NCI-H1105 treated with DMSO at 0.1 percent for 48 hours (cell line): ENCODE results near the gene ZG16B.

ENCODE experiments used
- DNase-seq: peaks from one replicate; lab custom pipeline; 2025; lab: John Stamatoyannopoulos, UW

Gene ZG16B

DNA sequence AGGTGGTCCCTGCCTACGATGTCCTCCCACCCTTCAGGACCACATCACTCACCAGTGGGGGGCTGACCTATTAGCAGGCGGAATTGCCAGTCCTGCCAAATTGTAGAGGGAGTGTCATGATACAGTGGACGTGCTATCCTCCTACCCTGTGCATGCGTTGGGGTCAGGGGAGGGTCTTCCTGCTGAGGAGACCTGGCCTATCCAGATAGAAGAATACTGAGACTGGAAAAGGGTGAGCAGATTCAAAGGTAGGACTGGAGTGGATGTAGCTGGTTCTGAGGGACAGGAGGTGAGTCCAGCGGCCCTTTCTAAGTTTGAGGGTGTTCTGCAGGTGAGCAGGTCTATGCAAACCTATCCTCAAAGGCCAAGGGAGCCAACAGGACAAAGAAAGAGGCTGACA, 23.8 kb upstream of the ZG16B start:
- no peak for DNase-seq

DNA sequence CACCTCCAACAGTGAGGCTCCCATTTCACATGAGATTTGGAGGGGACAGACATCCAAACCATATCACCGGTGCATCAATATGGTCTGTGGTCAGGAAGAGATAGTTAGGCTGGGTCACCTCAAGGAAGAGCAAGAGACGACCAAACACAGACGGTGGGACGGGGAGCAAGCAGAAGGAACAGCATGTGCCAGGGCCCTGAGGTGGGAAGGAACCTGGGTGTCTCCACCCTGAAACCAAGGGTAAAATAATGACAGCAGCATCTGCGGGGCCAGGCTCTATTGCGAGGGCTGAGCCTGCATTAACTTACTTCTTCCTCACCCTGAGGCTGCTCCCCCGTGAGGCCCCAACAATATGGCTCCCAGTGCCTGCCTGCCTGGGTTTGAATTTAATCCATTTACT, 21.9 kb upstream of the ZG16B start:
- no peak for DNase-seq

DNA sequence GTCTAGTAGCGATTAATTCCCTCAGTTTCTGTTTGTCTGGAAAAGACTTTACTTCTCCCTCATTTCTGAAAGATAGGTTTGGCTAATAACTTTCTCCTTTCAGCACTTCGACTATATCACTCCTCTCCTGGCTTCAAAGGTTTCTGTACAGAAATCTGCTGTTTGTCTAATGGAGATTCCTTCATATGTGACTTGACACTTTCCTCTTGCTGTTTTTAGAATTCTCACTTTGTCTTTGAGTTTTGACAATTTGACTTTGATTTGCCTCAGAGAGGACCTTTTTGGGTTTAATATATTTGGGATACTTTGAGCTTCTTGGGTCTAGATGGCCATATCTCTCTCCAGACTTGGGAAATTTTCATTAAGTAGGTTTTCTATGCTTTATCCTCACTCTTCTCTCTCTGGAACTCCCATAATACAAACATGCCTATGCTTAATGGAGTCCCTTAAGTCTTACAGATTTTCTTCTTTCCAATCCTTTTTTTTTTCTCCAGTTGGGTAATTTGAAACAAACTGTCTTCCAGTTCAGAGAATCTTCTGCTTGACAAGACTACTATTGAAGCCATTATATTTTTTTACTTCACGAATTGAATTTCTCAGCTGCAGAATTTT, 20.8 kb upstream of the ZG16B start:
- no peak for DNase-seq

DNA sequence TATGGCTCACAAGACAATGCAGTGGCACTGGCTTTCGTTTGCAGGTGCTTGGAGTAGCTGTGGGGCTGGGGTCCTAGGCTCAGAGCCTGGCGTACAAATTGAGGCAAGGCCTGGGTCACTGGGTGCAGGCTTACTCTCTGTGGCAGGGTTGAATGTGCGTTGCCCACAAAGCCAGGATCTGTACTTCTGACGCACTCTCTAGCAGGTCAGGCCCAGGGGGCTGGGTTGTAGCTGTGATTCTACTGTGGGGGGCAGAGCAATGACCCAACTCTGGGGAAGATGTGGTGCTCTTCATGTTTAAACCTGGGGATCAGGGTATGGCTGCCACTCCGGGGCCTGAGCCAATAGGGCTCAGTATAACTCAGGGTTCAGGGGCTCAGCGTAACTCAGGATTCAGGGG, 19.5 kb upstream of the ZG16B start:
- no peak for DNase-seq

DNA sequence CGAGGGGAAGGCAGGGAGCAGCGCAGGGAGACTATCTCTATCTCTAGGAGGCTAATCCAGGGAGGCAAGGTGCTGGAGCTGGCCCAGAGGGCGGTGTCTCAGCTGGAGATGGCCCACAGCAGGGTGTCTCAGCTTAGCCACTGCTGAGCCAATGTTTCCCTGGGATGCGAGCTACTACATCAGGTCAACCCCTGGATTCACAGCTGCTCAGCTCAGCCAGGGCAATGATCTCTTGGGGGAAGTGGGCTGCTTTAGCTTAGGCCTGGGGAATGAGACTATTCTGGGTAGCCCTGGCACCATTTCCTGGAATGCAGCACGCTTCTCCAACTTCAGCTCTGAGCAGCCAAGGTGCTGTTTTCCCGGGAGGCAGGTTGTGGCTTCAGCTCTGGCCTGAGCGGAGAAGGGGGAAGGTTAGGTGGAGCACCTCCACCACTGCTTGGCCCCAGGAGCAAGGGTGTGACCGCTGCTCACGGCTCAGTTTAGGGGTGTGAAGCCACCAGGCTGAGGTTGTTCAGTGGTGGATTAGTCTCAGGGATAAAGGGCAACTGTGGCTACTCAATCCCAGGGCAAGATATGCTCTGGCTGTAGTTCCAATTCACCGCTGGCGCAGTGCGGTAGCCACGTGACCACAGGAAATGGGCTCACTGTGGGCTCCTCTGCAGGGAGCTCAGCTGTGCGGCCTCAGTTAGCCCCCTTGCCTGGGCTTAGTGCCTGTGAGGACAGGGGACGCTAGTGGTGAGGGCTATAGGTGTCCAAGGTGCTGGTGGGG, 18.2 kb upstream of the ZG16B start:
- no peak for DNase-seq

DNA sequence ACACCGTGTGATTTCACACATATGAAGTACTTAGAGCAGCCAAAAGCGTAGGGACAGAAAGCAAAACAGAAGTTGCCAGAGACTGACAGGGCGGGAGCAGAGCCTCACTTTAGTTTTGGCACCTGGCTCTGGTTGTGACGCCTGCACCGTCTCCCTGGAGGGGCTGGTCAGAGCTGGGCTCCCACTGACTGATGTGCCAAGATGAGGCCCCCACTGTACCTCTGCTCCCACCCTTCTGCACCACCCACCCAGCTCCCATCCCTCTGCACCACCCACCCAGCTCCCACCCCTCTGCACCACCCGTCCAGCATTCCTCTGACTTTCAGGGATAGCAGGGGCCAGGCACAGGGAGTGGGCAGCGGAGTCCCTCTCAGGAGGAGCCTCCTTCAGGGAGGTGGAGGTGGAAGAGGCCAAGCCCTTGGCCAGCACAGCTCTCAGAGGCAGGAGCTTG, 16.3 kb upstream of the ZG16B start:
- DNase-seq, result no peak

DNA sequence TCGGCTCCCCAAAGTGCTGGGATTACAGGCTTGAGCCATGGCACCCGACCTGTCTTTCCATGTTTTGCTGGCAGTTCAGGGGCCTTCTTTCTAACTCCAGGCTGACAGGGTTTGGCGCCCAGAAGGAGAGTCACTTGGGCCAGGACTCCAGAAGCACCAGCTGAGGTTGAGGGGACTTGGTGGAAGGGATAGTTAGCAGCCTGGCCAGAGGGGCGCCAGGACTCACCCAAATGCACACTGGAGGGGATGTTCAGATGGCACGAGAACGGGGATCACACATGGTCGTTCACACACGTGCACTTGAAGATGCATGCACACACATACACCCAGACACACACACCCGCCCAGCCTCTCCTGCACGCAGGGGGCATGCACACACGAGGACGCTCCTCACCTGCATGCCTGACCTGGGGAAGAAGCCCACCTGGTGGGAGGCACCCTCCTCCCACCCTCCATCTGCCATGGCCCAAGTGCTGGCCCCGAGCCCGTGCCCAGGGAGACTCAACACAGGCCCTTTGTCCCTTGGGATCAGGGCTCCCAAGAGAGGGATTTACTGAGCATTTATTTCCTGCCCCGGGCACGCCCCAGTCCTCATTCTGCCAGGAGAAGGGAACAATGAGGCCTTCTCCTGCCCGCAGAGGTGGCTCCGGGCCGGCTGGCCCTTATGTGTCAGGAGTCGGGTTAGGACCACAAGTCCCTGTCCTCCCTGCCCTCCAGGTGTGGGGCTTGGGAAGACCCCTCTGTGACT, 15.4 kb upstream of the ZG16B start:
- DNase-seq, result no peak

DNA sequence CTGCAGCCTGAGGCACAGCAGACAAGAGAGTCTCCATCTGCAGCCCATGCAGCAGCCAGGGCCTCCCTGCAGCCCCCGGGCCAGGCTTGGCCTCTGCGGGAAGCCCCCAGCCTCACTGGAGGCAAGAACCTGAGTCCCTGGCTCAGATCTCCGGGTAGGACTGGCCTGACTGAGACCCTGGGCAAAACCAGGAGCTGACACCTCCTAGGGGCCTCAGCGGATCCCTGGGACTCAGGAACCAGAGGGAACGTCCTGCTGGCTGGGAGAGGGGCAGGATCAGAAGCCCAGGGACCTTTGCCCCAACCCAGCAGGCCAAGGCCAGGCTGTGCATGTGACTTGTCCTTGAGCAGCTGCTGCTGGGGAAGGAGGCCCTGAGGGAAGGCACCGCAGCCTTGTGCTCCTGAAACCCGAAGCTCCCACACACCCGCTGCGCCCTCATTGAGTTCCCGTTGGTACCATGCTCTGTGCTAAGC, 14.8 kb upstream of the ZG16B start:
- DNase-seq, result no peak

DNA sequence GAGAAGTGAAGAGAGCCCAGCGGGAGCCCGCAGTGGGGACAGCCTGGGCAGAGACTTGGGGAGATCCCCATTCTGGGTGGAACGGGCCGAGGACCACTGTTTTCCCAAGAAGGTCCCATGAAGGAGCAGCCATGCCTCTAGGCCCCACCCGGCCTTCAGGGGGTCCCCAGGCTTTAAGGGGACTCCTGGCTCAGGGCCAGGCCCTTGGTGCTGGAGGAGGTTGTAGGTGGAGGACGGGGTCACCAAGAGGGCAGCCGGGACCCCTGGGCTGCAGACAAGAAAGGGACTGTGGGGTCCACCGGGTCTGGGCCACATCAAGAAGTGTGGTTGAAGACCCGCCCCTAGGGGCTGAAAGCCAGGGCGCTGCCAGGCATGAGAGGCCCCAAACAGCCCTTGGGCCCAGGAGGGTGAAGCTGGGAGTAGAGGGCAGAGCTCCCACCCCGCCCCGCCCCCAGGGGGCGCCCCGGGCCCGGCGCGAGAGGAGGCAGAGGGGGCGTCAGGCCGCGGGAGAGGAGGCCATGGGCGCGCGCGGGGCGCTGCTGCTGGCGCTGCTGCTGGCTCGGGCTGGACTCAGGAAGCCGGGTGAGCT, 13.3 kb upstream of the ZG16B start, which contains the start of gene PRSS21:
Gene PRSS21 (plus strand): TSS at position 487 of the 589 bp plus-strand sequence. CDS start 32 bp downstream, at position 519.
- no peak for DNase-seq

DNA sequence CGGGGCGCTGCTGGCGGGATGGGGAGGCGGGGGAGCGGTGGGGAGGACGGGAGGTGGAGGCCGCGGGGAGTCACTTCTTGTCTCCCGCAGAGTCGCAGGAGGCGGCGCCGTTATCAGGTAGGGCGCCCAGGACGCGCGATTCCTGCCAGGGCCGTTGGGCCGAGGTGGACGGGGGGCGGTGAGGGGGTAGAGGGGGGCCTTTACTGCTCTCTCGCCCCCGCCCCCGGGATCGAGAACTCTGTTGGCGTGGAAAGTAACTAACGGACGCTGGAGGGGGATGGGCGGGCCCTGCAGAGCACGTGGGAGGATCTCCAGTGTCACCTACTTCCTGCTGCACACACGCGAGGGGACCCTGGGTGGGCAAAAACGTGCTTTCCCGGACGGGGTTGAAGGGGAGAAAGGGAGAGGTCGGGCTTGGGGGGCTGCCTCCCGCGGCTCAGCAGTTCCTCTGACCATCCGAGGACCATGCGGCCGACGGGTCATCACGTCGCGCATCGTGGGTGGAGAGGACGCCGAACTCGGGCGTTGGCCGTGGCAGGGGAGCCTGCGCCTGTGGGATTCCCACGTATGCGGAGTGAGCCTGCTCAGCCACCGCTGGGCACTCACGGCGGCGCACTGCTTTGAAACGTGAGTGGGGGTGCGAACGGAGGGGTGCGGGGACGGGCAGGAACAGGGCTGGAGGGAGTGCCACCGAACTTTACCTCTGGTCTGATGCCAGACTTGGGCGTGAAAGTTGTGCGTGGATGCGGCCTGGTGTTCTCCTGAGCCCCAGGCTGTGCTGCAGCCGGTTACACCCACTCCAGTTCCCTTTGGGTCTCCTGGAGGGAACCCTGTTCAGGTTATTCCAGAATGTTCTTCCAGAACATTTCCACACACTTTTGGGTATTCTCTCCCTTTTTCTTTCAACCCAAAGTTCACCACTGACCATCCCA, 12.5 kb upstream of the ZG16B start:
- DNase-seq, result no peak

DNA sequence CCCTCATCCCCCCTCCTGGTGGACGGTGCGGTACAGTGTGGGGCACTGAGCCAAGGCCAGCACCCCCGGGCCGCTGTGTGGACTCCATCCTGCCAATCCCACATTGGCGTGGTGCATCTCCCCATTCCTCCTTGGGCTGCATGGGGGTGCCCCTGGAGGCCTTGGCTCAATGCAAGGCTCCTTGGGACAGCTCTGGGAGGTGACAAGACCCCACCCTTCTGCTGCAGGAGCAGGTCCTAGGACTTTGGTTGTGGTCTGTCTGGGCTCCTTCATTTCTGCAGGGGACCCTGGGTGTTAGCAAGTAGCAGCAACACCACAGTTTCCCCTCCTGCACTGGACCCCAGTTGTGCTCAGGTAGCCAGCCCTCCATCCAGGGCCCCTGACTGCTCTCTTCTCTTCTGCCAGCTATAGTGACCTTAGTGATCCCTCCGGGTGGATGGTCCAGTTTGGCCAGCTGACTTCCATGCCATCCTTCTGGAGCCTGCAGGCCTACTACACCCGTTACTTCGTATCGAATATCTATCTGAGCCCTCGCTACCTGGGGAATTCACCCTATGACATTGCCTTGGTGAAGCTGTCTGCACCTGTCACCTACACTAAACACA, 11.7 kb upstream of the ZG16B start:
- no peak for DNase-seq

DNA sequence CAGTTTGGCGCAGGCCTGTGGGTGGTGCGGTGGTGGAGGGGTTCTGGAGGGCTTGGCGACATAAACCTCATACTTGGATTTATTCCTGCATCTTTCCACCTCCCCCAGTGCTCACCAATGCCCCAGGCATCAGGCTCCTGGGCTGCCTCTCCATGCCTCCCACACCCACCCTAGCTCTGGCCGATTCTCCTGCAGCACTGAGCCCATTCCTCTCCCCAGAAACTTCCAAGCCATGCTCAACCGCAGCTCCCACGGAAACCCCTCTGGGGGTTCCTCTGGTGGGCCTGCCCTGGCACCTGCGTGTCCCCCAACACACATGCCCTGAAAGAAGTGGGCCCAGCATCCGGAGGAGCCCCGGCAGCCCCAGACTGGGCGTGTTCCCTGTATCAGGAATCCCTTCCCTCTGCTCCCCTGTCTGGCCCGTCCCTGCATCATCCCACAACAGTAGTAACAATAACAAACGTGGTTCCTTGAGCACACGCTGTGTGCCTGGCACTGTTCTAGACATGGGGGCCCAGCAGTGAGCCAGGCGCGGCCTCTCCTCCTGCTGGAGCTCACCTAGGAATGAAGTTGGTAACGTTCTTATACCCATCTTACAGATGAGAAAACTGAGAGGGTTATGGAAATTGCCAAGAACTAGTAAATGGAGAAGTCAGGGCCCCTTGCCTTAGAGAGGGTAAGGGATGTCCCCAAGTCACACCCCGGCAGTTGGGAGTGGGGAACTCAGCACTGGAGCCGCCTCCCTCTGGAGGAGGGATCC, 10.7 kb upstream of the ZG16B start:
- DNase-seq, result no peak

DNA sequence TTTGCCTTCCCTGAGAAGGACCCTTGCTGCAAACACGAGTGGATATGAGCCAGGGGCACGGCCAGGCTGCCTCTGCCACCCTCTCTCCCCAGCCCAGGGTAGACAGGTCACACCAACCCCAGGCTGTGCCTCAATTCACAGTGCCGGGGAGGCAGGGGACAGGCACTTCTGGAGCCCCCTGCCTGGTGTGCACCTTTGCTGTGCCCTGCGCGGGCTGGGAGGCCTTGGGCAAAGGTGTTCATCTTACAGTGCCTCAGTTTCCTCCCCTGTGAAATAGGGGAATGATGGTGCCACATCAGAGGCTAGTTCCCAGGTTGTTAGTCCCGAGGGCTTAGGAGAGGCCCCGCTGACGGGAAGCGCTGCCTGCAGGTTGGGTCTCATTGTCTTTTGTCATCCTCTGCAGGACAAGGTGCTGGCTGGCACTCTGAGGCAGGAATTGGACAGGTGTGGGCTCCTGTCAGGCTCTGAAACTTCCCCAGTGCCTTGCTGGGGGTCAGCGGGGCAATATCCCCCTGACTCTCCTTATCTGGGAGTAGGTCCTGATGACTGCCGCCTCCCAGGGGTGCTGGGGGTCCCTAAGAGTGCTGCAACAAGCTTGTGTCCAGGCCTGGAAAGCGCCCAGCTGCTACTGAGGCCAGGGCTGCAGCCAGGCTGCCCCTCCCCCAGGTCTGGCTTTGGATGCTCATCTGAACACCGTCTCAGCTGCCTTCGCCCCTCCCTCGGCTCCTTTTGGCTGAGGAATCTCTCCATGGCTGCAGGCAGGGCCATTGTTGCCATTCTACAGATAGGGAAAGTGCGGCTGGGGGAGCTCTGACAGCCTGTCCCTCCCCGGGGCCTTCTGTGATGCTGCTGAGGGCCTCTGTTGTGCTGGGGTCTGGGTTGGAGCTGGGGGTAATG, 9.9 kb upstream of the ZG16B start:
- no peak for DNase-seq

DNA sequence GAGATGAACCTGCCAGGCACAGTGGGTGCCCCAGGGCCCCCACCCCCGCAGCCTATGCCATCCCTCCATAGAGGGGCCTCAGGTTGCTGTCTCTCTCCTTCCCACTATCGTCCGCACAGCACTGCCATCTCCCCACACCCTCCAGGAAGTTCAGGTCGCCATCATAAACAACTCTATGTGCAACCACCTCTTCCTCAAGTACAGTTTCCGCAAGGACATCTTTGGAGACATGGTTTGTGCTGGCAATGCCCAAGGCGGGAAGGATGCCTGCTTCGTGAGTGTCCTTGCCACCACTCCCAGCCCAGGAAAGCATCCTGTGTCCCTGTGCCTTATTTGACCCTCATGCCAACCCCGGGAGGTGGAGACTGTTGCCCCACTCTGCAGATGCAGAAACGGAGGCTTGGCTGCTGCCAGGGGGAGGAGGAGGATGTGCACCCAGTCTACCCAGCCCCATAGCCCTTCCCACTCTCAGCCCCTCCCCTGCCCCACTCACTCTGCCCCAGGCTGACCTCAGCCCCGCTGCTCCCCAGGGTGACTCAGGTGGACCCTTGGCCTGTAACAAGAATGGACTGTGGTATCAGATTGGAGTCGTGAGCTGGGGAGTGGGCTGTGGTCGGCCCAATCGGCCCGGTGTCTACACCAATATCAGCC, 9.1 kb upstream of the ZG16B start:
- DNase-seq, result no peak

DNA sequence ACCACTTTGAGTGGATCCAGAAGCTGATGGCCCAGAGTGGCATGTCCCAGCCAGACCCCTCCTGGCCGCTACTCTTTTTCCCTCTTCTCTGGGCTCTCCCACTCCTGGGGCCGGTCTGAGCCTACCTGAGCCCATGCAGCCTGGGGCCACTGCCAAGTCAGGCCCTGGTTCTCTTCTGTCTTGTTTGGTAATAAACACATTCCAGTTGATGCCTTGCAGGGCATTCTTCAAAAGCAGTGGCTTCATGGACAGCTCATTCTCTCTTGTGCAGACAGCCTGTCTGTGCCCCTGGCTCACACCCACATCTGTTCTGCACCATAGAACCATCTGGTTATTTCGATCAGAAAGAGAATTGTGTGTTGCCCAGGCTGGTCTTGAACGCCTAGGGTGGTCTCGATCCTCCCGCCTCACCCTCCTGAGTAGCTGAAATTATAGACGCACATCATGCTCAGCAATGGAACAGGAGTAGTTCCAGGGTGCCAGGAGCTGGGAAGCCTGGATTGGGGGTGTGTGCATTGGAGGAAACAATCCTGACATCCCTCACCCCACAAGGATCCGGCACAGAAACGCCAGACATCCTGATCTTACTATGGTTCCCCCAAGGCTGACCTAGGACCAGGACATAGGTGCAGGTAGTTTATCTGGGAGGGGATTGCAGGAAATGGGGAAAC, 8.5 kb upstream of the ZG16B start:
- DNase-seq, result no peak

DNA sequence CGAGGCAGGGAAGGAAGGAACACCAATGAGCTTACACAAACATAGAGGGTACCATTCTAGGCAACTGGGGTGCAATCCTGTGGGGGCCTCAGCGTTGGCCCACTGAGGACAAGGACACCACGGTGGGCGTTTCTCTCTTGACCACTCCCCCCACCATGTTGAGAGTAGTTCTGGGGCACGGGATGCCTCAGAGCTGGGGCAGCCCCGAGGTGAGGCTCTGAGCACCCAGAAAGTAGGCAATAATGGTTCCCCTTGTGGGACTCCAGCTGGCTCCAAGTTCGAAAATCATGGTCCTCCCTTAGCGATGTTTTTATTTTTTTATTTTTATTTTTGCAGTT, 8.0 kb upstream of the ZG16B start:
- DNase-seq, result no peak

DNA sequence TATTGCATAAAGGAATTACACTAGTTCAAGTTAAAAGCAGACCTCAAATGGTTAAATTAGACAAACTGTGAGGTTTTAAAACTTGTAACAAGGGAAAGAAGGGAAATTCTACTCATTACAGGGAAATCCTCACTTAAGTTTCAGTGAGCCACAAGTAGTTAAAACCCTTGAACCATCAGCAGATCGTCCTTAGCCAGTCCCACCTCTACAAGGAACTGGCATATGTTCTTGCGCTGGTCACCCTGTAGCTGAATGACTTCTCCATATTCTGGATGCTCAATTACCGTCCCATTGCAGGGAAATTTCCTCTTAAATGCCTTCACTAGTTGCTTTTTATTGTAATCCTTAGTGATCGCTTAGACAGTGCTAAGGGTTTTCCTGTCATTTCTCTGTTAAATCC, 7.6 kb upstream of the ZG16B start:
- DNase-seq, result no peak

DNA sequence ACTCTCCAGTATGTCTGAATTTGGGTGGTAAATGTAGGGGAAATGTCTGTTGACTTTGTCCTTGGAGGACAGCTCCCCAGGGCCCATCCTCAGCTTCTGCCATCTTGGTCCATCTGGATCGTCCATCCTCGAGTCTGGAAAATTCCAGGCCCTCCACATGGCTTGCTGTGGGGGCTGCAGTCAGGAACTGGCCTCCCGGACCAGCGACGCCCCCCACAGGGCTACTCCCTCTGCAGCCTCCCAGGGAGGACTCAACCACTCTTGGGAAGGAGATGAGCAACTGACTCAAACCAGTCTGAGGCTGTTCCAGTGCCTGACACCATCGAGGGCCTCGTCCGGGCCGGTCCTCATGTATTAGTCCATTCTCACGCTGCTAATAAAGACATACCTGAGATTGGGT, 5.5 kb upstream of the ZG16B start:
- DNase-seq, result no peak
